NCI-H2029 (cell line): ENCODE measurements around the gene ACKR2.
A peak's percentile ranks its signal among the peaks of the same experiment; 100 is the strongest.
"Not testable (repeated sequence)": the region's sequence is repeated elsewhere in the genome, so short reads cannot be mapped to it uniquely, and the experiment has no call there.

Source experiments
- DNase-seq: peaks from one replicate; lab custom pipeline; 2025; lab: John Stamatoyannopoulos, UW

ACKR2 gene

GRCh38 chr3:42855547-42856380 lies 46.5 kb downstream of the ACKR2 start:
- DNase-seq, result no peak

GRCh38 chr3:42856544-42856943 lies 47.3 kb downstream of the ACKR2 start:
- no peak for DNase-seq

GRCh38 chr3:42864321-42864950 lies 55.2 kb downstream of the ACKR2 start:
- no peak for DNase-seq

- peak; percentile 73 for DNase-seq
These were observed 56.0 kb downstream of the ACKR2 start for GRCh38 chr3:42865256-42865655.

- no peak for DNase-seq
These were observed 57.9 kb downstream of the ACKR2 start for GRCh38 chr3:42867138-42867537.

- DNase-seq, result no peak
These were observed 59.6 kb downstream of the ACKR2 start for GRCh38 chr3:42868841-42869240.

GRCh38 chr3:42871592-42872196 lies 62.4 kb downstream of the ACKR2 start:
- peak; percentile 69 for DNase-seq

- no peak for DNase-seq
These were observed 63.5 kb downstream of the ACKR2 start for GRCh38 chr3:42872718-42873117.

- DNase-seq, result no peak
These were observed 64.2 kb downstream of the ACKR2 start for GRCh38 chr3:42873221-42873982.

- DNase-seq, result no peak
These were observed 65.5 kb downstream of the ACKR2 start for GRCh38 chr3:42874749-42875148.

- DNase-seq, result no peak
These were observed 66.3 kb downstream of the ACKR2 start, which contains the start of gene CYP8B1 for GRCh38 chr3:42875325-42876151. CYP8B1 (minus strand) TSS chr3:42875879; CDS start chr3:42875816, 63 bp downstream.

- no peak for DNase-seq
These were observed 67.2 kb downstream of the ACKR2 start for GRCh38 chr3:42876401-42876800.

GRCh38 chr3:42876940-42877720 lies 67.9 kb downstream of the ACKR2 start:
- DNase-seq, result no peak

- DNase-seq, result no peak
These were observed 68.6 kb downstream of the ACKR2 start for GRCh38 chr3:42877881-42878280.

GRCh38 chr3:42880183-42880582 lies 70.9 kb downstream of the ACKR2 start:
- DNase-seq, result no peak

- peak; percentile 84 for DNase-seq
These were observed 71.6 kb downstream of the ACKR2 start for GRCh38 chr3:42880601-42881451.

GRCh38 chr3:42883251-42883930 lies 74.1 kb downstream of the ACKR2 start:
- DNase-seq, result not testable (repeated sequence)

- no peak for DNase-seq
These were observed 75.1 kb downstream of the ACKR2 start for GRCh38 chr3:42884324-42884723.

- no peak for DNase-seq
These were observed 77.1 kb downstream of the ACKR2 start for GRCh38 chr3:42886294-42886822.
